Posterior cingulate gyrus (tissue), 11 donors: ENCODE data around the gene SNRPA.

Experiments used
- DNase-seq, 10 donors: peaks; one replicate each; pipeline versions ENCODE4 v3.0.0 to v3.0.0-alpha.2; 2020 to 2021; ENCODE audit warnings: mixed read lengths in 3 of 10
- intact Hi-C: fragments of 100-400 bp; cut with DNase I; formaldehyde crosslinking; loops from one replicate; pipeline ENCODE4 v1.15.1; 2023

The SNRPA gene

DNA sequence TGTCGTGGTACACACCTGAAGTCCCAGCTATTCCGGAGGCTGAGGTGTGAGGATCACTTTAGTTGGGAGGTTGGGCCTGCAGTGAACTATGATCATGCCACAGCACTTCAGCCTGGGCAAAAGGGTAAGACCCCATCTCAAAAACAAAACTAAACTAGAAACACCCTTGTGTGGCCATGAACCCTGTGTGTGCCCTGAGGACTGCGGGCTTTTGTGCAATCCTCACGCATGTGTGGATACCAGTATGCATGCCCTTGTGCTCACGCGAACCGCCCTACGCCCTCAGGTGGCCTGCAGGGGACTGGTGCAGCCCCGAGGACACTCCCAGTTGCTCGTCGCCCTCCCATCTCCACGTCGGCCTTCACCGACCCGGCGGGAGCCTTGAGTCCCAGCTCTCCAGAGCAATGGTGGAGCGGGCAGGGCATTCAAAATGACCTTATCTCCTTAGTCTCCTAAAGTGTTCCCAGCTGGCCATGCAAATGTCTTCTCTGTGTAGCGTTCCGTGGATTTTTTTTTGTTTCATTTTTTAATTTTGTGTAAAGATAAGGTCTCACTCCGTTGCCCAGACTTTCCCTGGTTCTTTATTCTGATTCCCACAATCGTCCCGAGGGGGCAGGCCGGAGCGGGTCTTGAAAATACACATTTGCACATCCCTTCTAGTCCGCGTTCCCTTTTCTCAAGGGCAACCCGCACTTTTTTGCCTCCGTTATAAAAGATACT is 47.1 kb downstream of the SNRPA start:
- intact Hi-C loops: loop anchor here (1.0 kb wide), 1 partner anchor 19 kb away; no protein-coding TSS in a partner anchor
- DNase-seq: peak in 2 of 10 donors; percentile 80 to 88

DNA sequence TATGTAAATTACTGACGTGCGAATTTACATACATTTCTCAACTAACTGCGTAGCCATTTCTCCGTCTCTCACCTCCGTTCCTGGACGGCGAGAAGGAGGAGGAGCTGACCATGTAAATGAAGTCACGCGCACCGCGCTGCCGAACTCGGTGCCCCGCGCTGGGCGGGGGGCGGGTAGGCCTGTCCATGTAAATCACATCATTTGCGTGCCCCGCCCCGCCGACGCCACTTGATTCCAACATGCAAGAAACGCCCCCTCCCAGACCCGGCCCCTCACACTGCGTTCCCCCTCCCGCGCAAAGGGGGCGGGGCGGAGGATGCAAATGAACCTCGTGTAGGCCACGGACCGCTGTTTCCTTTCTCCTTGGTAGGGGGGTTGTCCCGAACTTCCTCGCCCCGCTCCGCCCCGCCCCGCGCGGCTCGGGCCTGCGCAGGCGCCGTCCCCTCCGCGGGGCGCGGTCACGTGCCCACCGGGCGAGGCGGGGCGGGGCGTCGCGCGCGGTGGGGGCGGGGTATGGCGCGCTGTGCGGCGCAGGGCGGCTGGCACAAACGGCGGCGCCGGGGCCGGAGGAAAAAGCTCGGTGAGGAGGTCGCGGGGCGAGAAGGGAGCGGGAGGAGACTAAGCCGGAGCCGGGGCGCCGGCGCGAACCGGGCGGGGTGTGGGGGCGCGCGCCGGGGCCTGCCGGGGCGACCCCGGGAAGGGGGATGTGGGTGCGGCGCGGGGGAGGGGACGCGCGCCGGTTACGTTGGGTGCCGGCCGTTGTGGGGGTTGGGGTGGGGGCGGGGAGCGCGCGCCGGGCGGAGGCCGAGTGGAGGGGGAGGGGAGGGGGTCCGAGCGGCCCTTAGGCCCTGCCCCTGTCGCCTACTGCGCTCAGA is 47.9 kb downstream of the SNRPA start, which contains the start of gene EGLN2:
EGLN2 (plus strand) TSS at position 509 of the 875 bp plus-strand sequence. CDS start 1,382 bp downstream, outside the sequence.
- intact Hi-C loops: loop anchor here (1.0 kb wide), 1 partner anchor 48 kb away; the partner anchor contains the start of gene SNRPA

DNA sequence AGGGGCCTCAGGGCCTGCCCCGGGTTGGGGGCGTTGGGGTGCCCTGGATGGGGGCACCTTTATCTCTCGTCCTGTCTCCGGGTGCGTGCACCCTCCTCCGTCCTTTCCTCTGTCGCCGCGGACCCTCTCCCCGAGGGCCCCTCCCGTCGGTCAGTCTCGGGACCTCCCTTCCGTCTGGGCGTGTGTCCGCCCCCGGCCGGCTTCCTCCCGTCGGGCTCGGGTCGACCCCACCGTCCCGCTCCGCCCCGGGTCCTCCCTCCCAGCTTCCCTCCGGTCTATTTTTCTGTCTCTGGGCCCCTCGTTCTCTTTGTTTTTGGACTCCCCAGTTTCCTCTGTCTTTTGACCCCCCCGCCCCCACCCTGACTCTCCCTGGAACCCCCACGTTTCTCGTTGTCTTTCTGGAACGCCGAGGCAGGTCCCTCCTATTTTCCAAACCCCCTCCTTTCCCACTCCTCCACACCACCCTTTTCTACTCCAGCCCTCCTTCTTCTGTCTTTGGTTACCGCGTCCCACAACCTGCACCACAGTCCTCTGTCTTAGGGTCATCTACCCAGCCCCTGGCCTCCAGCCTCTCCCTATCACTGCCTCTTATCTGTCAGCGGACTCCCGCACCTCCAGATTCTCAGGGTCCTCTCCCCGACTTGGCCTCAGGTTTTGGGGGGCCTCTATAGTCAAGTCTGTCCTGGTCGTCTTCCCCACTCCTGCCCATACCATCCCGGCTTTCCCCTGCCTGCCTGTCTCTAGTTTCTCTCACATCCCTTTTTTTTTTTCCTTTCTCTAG is 48.7 kb downstream of the SNRPA start:
- DNase-seq: peak in 2 of 10 donors; percentile 78 to 89

More for the DNA sequence above, 47.9 kb downstream of the SNRPA start, which contains the start of gene EGLN2:
- peak; percentile 98 to 100 (median 100) for DNase-seq

GRCh38 chr19:40800339-40800996 is 49.5 kb downstream of the SNRPA start:
- DNase-seq: peak in 1 of 10 donors; percentile 76

More for the DNA sequence above, 48.7 kb downstream of the SNRPA start:
- intact Hi-C loops: loop anchor here (1.0 to 10.0 kb wide), 2 partner anchors 48 to 85 kb away; partner anchors contain the start of genes COQ8B, ITPKC and SNRPA

DNA sequence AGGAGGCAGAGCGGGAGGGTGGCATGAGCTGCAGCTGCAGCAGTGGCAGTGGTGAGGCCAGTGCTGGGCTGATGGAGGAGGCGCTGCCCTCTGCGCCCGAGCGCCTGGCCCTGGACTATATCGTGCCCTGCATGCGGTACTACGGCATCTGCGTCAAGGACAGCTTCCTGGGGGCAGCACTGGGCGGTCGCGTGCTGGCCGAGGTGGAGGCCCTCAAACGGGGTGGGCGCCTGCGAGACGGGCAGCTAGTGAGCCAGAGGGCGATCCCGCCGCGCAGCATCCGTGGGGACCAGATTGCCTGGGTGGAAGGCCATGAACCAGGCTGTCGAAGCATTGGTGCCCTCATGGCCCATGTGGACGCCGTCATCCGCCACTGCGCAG is 50.0 kb downstream of the SNRPA start:
- intact Hi-C loops: loop anchor here (10.0 kb wide), 1 partner anchor 86 kb away; the partner anchor contains the start of genes COQ8B and ITPKC
- DNase-seq: peak in 1 of 10 donors; percentile 86

More at GRCh38 chr19:40800339-40800996, 49.5 kb downstream of the SNRPA start:
- intact Hi-C loops: loop anchor here (10.0 kb wide), 1 partner anchor 86 kb away; the partner anchor contains the start of genes COQ8B and ITPKC

- intact Hi-C loops: loop anchor here (10.0 kb wide), 1 partner anchor 87 kb away; the partner anchor contains the start of genes COQ8B and ITPKC
- DNase-seq: no peak
Measured at GRCh38 chr19:40801426-40802299, 50.7 kb downstream of the SNRPA start.

- no peak for DNase-seq
- intact Hi-C loops: loop anchor here (10.0 kb wide), 1 partner anchor 88 kb away; the partner anchor contains the start of genes COQ8B and ITPKC
Measured at GRCh38 chr19:40802300-40803169, 51.5 kb downstream of the SNRPA start.

- intact Hi-C loops: loop anchor here (10.0 kb wide), 1 partner anchor 89 kb away; the partner anchor contains the start of genes COQ8B and ITPKC
- DNase-seq: no peak
Measured at GRCh38 chr19:40803170-40803856, 52.3 kb downstream of the SNRPA start.

DNA sequence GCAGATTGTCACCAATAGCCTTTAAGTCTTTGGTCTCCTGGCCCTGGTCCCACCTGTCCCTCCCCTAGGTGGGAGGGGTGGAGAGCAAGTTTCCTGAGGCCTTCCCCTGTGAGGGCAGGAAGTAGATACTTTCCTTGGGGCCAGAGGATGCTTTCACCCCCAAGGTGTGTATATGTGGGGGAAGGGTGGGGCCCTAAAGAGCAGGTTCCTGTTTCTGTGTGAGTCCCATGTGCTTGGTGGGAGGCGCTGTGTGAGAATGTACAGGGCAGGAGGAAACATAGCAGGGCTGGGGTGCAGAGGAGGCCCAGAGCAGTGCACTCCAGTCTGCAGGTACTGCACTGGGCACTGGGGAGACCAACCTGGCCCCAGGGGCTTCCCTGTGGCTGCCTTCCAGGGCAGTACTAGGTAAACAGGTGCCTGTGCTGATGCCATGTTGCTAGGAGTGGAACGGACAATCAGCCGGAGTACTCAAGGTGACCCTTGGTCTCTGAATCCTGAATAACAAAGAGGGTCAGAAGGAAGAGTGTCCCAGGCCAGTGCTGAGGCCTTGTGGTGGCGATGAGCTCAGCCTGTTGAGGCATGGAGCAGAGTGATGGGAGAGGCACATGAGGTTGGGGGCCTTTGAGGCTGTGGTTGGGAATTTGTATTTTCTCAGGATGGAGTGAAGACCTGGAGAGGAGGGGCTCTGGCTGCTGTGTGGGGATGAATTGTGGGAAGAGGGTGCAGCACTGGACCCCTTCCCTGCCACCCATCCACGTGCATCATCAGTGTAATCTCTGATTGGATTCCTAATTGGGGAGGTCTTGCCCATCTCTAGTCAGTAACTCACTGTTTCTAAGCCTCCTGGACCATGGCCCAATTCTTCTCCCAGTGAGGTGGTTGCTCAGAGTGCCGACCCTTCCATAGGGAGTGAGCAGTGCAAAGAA is 53.1 kb downstream of the SNRPA start:
- intact Hi-C loops: loop anchor here (10.0 kb wide), 1 partner anchor 89 kb away; the partner anchor contains the start of genes COQ8B and ITPKC

DNA sequence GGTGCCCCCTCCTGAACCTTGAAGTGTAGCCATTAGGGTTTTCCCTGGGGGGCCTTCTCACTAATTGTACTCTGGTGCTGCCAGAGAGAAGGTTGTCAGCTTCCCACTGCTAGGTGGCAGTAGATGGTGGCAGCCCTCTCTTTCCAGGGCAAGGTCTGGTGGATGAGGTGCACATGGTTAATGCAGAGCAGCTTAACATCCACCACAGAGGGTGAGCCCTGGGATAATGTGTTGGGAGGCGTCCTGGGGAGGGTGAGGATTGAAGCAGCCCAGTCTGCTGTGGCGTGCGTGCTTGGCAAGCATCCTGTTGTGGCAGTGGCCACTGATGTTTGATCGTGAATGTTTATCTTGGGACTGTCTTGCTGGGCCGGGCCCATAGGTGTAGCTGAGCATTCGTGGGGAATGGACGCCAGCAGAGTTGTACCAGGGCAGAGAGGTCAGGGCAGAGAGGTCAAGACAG is 53.8 kb downstream of the SNRPA start:
- intact Hi-C loops: loop anchor here (5.0 to 10.0 kb wide), 2 partner anchors 90 to 143 kb away; partner anchors contain the start of genes COQ8B and ITPKC
- DNase-seq: peak in 1 of 10 donors; percentile 91

More for the DNA sequence above, 53.1 kb downstream of the SNRPA start:
- DNase-seq: no peak

DNA sequence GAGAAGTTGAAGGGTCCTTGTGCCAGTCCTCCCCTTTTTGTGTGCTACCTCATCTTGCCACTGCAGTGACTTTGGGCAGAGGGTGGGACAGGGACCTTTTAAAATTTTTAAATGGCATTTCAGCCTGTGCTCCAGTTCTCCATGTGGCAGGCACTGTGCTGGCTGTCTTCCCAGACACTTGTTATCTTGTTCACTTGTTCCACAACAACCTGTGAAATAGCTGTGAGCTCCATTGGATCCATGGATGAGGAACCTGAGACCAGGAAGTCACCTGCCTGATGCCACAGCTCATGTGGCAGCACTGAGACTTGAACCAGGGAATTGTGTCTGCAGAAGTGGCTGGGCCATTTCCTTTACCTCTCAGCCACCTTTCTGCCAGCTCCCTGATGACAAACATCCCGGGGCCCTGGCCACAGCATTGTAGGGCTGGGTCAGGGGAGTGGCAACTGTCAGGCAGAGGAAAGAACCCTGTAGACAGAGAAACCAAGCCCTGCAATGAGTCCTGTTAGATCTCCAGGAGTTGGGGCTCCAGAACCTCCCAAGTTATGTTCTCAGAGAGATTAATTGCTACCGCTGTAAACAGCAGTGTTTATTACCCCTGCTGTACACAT is 54.4 kb downstream of the SNRPA start:
- no peak for DNase-seq
- intact Hi-C loops: loop anchor here (5.0 to 10.0 kb wide), 2 partner anchors 91 to 143 kb away; partner anchors contain the start of genes COQ8B and ITPKC

DNA sequence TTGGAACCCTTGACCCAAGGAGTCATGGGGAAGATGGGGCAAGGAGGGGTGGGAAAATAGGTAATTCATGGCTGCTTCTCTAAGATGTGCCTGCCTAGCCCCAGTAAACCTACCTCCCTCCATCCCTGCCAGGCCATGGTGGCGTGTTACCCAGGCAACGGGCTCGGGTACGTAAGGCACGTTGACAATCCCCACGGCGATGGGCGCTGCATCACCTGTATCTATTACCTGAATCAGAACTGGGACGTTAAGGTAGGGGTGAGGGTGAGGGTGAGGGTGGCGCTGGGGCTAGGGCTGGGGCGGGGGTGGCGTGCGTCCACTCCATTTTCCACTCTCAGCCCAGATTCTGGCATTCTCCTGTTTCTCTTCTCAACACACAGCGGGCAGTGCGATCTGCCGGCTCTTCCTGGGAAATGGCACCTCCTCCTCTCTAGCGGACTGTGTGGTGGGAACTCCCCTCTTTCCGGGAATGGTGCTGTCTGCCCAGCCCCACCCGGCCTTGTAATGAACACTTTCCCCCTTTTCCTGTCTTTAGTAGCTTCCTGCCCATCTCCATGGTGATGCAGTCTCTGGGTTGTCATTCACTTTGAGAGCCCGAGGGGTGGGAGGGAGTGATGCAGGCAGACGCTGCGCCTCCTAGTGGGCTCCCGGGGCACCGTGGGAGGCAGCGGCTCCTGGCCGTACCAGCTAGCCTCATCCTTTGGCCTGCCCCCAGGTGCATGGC is 55.6 kb downstream of the SNRPA start:
- peak; percentile 80 to 99 (median 90) for DNase-seq
- intact Hi-C loops: loop anchor here (5.0 to 10.0 kb wide), 2 partner anchors 92 to 144 kb away; partner anchors contain the start of genes COQ8B and ITPKC

- intact Hi-C loops: loop anchor here (5.0 to 10.0 kb wide), 2 partner anchors 93 to 145 kb away; partner anchors contain the start of genes COQ8B and ITPKC
- DNase-seq: peak in 3 of 10 donors; percentile 38 to 80 (median 59)
Measured at GRCh38 chr19:40807147-40808020, 56.4 kb downstream of the SNRPA start.
